LNCaP clone FGC (cell line): ENCODE data around the gene NECTIN1.

Experiments
- DNase-seq: peaks from one replicate; pipeline ENCODE4 v3.0.0-alpha.2; 2011; ENCODE audit warnings: low read depth
- H3K4me3 ChIP-seq: 2 replicates; pipeline ENCODE4 v1.5.1; 2011; ENCODE audit warnings: mild to moderate bottlenecking, low read depth, low read length, control low read depth
- TF ChIP-seq, protein P1 (sequence below): IDR thresholded peaks from 2 replicates; pipeline ENCODE4 v1.5.1; 2012; ENCODE audit warnings: mild to moderate bottlenecking; ENCODE audit not compliant: control insufficient read depth, insufficient read depth; ENCODE audit errors: extremely low read depth

The NECTIN1 gene

DNA sequence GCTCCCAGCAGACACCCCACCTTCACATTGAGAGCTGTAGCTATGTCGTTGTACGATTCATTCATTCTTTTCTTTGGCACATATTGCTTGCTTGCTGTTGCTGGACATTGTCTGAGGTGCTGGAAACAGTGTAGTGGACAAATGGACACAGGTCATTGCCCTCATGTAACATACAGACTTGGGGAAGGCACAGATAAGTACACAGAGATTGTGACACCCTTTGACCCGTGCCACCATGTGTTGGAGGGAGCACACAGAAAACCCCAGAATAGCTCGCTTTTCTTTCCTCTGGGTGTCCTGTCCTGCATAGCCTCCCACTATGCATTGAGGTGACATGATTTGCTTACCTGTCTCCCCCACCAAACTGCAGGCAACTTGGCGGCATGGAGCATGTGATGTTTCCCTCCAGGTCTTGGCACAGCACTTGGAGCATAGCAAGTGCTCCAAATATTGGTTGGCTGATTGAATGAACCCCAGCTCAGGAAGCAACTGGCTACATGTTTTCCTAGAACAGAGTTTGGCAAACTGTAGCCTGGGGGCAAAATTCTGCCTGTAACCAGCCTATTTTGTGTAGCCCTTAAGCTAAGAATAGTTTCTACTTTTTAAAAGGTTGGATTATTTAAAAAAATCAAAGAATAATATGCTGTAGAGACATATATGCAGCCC is 30.9 kb upstream of the NECTIN1 start:
- DNase-seq = no peak
- TF ChIP-seq, protein P1, sequence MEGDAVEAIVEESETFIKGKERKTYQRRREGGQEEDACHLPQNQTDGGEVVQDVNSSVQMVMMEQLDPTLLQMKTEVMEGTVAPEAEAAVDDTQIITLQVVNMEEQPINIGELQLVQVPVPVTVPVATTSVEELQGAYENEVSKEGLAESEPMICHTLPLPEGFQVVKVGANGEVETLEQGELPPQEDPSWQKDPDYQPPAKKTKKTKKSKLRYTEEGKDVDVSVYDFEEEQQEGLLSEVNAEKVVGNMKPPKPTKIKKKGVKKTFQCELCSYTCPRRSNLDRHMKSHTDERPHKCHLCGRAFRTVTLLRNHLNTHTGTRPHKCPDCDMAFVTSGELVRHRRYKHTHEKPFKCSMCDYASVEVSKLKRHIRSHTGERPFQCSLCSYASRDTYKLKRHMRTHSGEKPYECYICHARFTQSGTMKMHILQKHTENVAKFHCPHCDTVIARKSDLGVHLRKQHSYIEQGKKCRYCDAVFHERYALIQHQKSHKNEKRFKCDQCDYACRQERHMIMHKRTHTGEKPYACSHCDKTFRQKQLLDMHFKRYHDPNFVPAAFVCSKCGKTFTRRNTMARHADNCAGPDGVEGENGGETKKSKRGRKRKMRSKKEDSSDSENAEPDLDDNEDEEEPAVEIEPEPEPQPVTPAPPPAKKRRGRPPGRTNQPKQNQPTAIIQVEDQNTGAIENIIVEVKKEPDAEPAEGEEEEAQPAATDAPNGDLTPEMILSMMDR = no peak

DNA sequence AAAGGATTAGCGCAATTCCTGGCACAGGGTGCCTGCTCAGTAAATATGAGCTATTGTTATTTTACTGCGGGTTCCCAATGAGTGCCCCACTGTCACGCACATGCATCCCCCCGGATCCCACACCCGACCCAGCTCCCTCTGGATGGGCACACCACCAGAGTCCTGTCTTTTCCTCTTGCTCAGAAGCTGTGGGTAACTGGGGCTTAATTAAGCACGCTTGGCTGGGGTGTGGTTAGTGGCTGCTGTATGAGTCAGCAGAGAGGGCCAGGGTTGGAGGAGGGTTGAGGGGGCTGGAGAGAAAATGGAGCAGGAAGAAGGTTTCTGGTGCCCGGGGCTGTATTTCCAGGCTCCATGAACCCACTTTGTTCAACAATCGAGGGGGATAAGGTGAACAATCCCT is 30.3 kb upstream of the NECTIN1 start:
- no peak overlapping the region for H3K4me3 ChIP-seq
- TF ChIP-seq, protein P1 = no peak
- no peak for DNase-seq

More for the DNA sequence above, 30.9 kb upstream of the NECTIN1 start:
- no peak overlapping the region for H3K4me3 ChIP-seq

DNA sequence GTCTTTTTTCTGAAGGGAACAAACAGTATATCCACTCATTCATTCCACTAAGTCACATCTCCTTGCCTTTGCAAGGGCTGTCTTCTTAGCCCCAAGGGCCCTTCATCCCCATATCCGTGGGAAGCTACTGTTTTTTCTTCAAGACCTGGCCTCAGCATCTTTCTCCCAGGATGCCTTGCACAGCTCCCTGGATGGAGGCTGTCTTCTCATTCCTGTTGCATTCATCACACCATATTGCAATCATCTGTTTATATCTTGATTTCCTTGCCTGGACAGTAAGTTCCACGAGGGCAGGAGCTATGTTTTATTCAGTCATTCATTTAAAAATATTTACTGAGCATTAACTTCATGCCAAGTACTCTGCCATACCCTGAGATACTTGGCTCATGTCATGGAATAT is 29.3 kb upstream of the NECTIN1 start:
- no peak for DNase-seq
- TF ChIP-seq, protein P1 = no peak
- no peak overlapping the region for H3K4me3 ChIP-seq

DNA sequence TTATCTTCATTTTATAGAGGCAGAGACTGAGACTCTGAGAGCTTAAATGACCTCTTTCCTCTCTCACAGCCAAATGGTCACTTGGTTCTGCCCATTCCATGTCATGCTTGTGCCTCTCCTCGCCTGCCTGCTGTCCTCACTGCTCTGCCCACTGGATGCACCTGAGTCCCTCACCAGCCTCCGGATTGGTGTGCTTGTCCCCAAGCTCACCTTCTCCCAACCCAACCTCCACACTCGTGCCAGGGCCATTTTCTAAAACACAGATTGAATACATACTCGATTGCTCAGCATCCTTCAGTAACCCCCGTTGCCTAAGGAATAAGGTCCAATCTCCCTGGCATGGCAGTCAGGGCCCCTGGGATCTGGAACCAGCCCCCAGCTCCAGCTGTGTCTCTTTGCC is 28.4 kb upstream of the NECTIN1 start:
- DNase-seq = no peak
- TF ChIP-seq, protein P1 = no peak
- H3K4me3 ChIP-seq = no peak overlapping the region

DNA sequence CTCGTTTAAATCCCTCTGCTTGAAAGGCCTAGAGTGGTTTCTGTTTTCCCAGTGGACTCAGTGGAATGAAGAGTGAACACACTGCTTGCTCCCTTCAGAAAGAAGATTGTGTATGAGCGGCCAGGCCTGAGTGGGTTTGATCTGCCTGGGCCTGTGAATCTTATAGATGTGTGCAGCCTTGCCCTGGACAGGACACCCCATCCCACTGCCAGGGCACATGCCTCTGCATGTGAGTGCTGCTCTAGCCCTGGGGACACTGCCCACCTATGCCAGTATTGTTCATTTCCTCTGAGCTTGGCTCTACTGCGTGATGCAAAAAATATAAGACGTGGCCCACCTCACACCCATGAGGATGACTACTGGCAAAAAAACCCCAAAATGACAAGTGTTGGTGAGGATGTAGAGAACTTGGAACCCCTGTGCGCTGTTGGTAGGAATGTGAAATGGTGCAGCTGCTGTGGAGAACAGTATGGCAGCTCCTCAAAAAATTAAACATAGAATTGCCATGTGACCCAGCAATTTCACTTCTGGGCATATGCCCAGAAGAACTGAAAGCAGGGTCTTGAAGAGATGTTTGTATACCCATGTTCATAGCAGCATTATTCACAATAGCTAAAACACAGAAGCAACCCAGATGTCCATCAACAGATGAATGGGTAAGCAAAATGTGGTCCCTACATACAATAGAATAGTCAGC is 27.3 kb upstream of the NECTIN1 start:
- no peak for DNase-seq
- no peak overlapping the region for H3K4me3 ChIP-seq
- TF ChIP-seq, protein P1 = no peak

DNA sequence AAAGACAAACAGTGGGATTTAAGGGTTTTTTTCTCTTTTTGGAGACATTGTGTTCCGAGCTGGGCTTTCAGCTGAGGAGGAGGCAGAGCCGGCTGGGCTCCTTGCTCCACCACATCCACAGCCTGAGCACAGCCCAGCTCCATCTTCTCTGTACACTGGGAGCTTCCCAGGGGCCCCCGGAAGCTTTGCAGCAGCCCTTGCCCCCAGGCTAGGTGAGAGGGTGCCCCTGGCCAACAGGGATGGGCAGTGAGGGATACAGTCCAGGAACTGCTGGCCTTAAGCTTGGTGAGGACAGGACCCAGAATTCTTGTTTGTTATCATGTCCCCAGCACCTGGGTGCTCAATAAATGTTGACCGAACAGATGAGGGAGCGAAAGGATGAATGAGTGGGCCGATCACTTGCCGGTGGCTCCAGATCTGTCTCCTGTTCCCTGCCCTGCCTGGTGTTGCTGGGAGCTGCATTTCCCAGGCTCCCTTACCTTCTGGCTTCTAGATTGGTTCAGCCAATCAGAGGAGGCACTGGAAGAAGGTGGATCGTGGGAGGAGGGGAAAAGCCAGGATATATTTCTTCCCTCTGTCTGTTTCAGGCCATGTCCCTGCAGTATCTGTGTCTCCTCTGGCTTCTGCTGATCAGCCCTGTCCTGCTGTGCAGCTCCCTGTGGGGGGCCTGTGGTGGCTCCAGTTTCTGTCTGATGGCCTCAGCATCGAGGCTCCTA is 26.5 kb upstream of the NECTIN1 start:
- H3K4me3 ChIP-seq = no peak overlapping the region
- no peak for DNase-seq
- TF ChIP-seq, protein P1 = no peak
